ENCODE measurements around the gene FOXJ1. TPM values are rescaled to one million over a fixed set of nuclear protein-coding genes. Genes with fewer than 3 reads are reported as not detected.

The FOXJ1 gene
- total RNA-seq, 2 experiments from 2014 or later = 8.7 to 9.1 TPM

DNA sequence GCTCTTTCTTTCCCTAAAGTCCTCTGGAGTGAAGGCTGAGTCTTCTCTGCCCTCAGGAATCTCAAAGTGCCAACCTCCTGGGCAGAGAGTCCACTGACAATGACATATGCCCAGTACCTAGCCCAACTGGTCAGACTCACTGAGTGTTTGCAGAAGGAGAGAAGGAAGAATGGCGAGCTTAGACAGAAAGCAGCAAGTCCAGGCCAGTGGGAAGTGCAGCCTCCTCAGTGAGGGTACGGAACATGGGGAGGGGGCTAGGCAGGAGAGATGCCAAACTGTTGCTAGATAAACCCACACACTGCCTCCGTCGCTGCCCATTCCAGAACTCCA lies 38.1 kb downstream of the FOXJ1 start:
- Mint-ChIP-seq H3K9me3 (ENCODE audit: insufficient read depth) (no peaks in the 10 kb centered on the region), H3K4me3 (peak overlapping the region; percentile 97), H3K4me1 (ENCODE audit: low read depth) (peaks cover 30% of the 10 kb centered on the region), H3K27ac (peak overlapping the region; percentile 98), H3K36me3 (ENCODE audit: low read depth) (peaks cover 29% of the 10 kb centered on the region), H3K27me3 (ENCODE audit: low read depth) (no peaks in the 10 kb centered on the region)
- ATAC-seq (no peak), DNase-seq (no peak)
- ChIA-PET POLR2A (interaction anchor here (0.8 to 2.9 kb wide), 14 partner anchors 10 to 207 kb away, joined by 3 to 18 read pairs (median 4); partner anchors contain the start of genes UBALD2 and ZACN), CTCF (interaction anchor here (0.9 to 2.5 kb wide), 9 partner anchors 9 to 196 kb away, joined by 3 to 17 read pairs (median 6); partner anchors contain the start of gene CDK3)

- CTCF ChIA-PET = no interaction called here
- no peak overlapping the region for H3K27ac Mint-ChIP-seq
- peaks cover 18% of the 10 kb centered on the region for H3K4me1 Mint-ChIP-seq (ENCODE audit: low read depth)
- no peak overlapping the region for H3K4me3 Mint-ChIP-seq
- no peak for DNase-seq
- POLR2A ChIA-PET = no interaction called here
- ATAC-seq = no peak
- no peaks in the 10 kb centered on the region for H3K9me3 Mint-ChIP-seq (ENCODE audit: insufficient read depth)
- H3K36me3 Mint-ChIP-seq (ENCODE audit: low read depth) = peaks cover 51% of the 10 kb centered on the region
- H3K27me3 Mint-ChIP-seq (ENCODE audit: low read depth) = no peaks in the 10 kb centered on the region
Observed at GRCh38 chr17:76097716-76098295, 43.2 kb downstream of the FOXJ1 start.

DNA sequence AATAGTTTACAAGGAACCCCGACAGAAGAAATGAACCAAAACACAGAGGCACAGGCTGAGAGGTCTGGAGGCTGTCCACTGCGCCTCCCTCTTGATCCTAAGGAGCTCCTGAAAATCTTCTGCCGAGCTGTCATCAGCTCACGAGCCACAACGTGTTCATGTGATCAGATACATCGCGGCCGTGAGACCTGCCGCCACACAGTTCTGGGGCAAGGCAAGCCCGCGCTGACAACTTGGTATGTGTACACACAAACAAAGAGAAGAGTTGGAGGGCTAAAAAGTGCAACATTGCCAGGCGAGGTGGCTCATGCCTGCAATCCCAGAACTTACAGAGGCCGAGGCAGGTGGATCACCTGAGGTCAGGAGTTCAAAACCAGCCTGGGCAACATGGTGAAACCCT lies 45.1 kb downstream of the FOXJ1 start:
- no peaks in the 10 kb centered on the region for H3K27me3 Mint-ChIP-seq (ENCODE audit: low read depth)
- no peak for ATAC-seq
- H3K9me3 Mint-ChIP-seq (ENCODE audit: insufficient read depth) = no peaks in the 10 kb centered on the region
- H3K36me3 Mint-ChIP-seq (ENCODE audit: low read depth) = peaks cover 47% of the 10 kb centered on the region
- CTCF ChIA-PET = interaction anchor here (1.0 to 1.4 kb wide), 4 partner anchors 8 to 184 kb away, joined by 3 to 7 read pairs (median 4); partner anchors contain the start of gene EXOC7
- POLR2A ChIA-PET = interaction anchor here (1.0 kb wide), 1 partner anchor 8 kb away, joined by 3 read pairs; no protein-coding TSS in a partner anchor
- H3K27ac Mint-ChIP-seq = no peak overlapping the region
- no peak overlapping the region for H3K4me3 Mint-ChIP-seq
- H3K4me1 Mint-ChIP-seq (ENCODE audit: low read depth) = peaks cover 5% of the 10 kb centered on the region
- no peak for DNase-seq

- Mint-ChIP-seq H3K4me1 (ENCODE audit: low read depth) (peaks cover 2% of the 10 kb centered on the region), H3K36me3 (ENCODE audit: low read depth) (peaks cover 37% of the 10 kb centered on the region), H3K27me3 (ENCODE audit: low read depth) (no peaks in the 10 kb centered on the region), H3K9me3 (ENCODE audit: insufficient read depth) (no peaks in the 10 kb centered on the region), H3K4me3 (no peak overlapping the region), H3K27ac (no peak overlapping the region)
- ChIA-PET CTCF (no interaction called here), POLR2A (no interaction called here)
- DNase-seq (no peak), ATAC-seq (no peak)
Observed at GRCh38 chr17:76094046-76094445, 47.0 kb downstream of the FOXJ1 start.

GRCh38 chr17:76092526-76093413 lies 48.3 kb downstream of the FOXJ1 start:
- no peak for DNase-seq
- H3K36me3 Mint-ChIP-seq (ENCODE audit: low read depth) = peaks cover 39% of the 10 kb centered on the region

DNA sequence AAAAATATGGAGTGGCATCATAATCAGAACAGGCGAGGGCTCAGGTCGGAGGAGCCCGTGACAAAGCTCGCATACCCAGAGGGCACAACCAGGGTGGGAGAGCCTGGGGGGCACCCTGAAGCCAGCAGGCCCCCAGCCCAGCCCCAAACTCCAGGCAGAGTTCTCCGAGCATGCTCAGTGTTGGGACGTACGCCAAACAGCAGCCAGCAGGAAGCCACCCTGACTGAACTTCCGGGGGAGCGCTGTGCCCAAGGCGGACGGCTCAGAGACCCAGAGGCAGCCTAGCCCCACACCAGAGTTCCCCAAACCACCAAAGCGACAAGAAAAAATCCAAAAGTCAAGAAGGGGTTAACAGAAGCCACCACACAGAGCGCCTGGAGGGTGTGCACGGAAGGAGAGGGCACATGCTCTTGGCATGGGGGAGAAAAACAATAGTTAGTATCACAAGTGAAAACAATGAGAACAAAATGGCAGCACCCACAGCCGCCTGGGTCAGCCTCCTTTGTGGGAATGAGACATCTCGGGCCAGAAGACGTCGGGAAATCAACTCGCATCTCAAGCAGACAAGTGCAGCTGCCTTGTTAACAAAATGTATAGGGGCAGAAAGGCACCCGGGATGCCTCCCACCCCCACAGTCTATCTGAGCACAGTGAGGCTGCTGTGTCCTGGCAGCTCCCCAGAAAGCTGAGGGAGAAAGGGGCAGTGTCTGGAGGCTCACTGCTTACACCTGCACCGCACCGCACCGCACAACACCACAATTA lies 49.3 kb downstream of the FOXJ1 start:
- ChIA-PET POLR2A (interaction anchor here (1.1 to 2.2 kb wide), 3 partner anchors 11 to 14 kb away, joined by 4 to 8 read pairs (median 4); partner anchors contain the start of gene EXOC7), CTCF (interaction anchor here (0.7 kb wide), 1 partner anchor 293 kb away, joined by 3 read pairs; the partner anchor contains the start of gene SPHK1)
- H3K9me3 Mint-ChIP-seq (ENCODE audit: insufficient read depth) = no peaks in the 10 kb centered on the region
- H3K36me3 Mint-ChIP-seq (ENCODE audit: low read depth) = peaks cover 33% of the 10 kb centered on the region
- H3K4me1 Mint-ChIP-seq (ENCODE audit: low read depth) = peaks cover 2% of the 10 kb centered on the region
- no peak for DNase-seq
- H3K27me3 Mint-ChIP-seq (ENCODE audit: low read depth) = no peaks in the 10 kb centered on the region
- peak; percentile 25 for ATAC-seq
- H3K4me3 Mint-ChIP-seq = no peak overlapping the region
- H3K27ac Mint-ChIP-seq = peak overlapping the region; percentile 62

More at GRCh38 chr17:76092526-76093413, 48.3 kb downstream of the FOXJ1 start:
- no peak overlapping the region for H3K4me3 Mint-ChIP-seq
- peaks cover 2% of the 10 kb centered on the region for H3K4me1 Mint-ChIP-seq (ENCODE audit: low read depth)
- ChIA-PET CTCF (interaction anchor here (0.7 kb wide), 1 partner anchor 292 kb away, joined by 3 read pairs; the partner anchor contains the start of gene SPHK1), POLR2A (interaction anchor here (0.7 to 2.2 kb wide), 3 partner anchors 11 to 15 kb away, joined by 4 to 8 read pairs (median 5); partner anchors contain the start of gene EXOC7)
- ATAC-seq = no peak
- H3K9me3 Mint-ChIP-seq (ENCODE audit: insufficient read depth) = no peaks in the 10 kb centered on the region
- H3K27ac Mint-ChIP-seq = peak overlapping the region; percentile 46
- no peaks in the 10 kb centered on the region for H3K27me3 Mint-ChIP-seq (ENCODE audit: low read depth)

DNA sequence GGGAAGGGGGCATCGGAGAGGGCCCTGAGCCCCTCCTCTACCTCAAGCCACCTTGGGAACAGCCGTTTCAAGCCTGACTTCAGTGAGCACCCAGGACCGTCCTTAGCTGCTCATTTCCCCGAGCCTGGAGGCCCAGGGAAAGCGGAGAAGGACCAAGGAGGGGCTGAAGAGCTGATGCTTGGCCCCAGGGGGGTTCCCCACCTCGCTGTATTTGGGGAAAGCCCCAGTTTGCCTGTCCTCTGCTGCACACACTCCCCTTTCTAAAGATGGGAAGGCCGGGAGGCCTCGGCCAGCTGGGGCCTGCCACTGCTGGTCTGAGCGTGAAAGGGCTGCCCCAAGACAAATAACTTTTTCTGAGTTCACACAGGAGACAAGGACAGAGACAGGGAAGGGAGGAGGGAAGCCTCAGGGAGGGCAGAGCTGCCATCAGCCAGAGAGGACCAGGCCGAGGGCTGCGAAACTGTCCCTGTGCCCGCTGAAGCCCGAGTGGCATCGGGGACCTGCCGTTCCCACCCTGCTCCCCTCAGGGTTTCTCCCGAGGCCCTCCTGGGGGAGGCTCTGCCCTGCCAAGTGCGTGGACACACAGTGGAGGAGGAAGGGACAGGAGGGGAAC lies 50.4 kb downstream of the FOXJ1 start:
- CTCF ChIA-PET = no interaction called here
- peaks cover 30% of the 10 kb centered on the region for H3K36me3 Mint-ChIP-seq (ENCODE audit: low read depth)
- H3K27me3 Mint-ChIP-seq (ENCODE audit: low read depth) = no peaks in the 10 kb centered on the region
- no peak overlapping the region for H3K27ac Mint-ChIP-seq
- ATAC-seq (no peak), DNase-seq (no peak)
- POLR2A ChIA-PET = interaction anchor here (0.6 to 1.1 kb wide), 3 partner anchors 13 to 45 kb away, joined by 3 to 4 read pairs (median 4); partner anchors contain the start of gene EXOC7
- no peak overlapping the region for H3K4me3 Mint-ChIP-seq
- H3K9me3 Mint-ChIP-seq (ENCODE audit: insufficient read depth) = no peaks in the 10 kb centered on the region
- peaks cover 2% of the 10 kb centered on the region for H3K4me1 Mint-ChIP-seq (ENCODE audit: low read depth)

GRCh38 chr17:76089680-76090516 lies 51.1 kb downstream of the FOXJ1 start:
- CTCF ChIA-PET = interaction anchor here (0.9 kb wide), 1 partner anchor 190 kb away, joined by 4 read pairs; no protein-coding TSS in a partner anchor
- H3K36me3 Mint-ChIP-seq (ENCODE audit: low read depth) = peaks cover 31% of the 10 kb centered on the region
- no peaks in the 10 kb centered on the region for H3K9me3 Mint-ChIP-seq (ENCODE audit: insufficient read depth)
- ATAC-seq (no peak), DNase-seq (no peak)
- H3K27me3 Mint-ChIP-seq (ENCODE audit: low read depth) = no peaks in the 10 kb centered on the region
- H3K4me1 Mint-ChIP-seq (ENCODE audit: low read depth) = peaks cover 2% of the 10 kb centered on the region
- POLR2A ChIA-PET = interaction anchor here (0.6 to 1.1 kb wide), 4 partner anchors 11 to 450 kb away, joined by 3 to 4 read pairs (median 4); partner anchors contain the start of genes EXOC7 and ZACN
- H3K27ac Mint-ChIP-seq = no peak overlapping the region
- no peak overlapping the region for H3K4me3 Mint-ChIP-seq

DNA sequence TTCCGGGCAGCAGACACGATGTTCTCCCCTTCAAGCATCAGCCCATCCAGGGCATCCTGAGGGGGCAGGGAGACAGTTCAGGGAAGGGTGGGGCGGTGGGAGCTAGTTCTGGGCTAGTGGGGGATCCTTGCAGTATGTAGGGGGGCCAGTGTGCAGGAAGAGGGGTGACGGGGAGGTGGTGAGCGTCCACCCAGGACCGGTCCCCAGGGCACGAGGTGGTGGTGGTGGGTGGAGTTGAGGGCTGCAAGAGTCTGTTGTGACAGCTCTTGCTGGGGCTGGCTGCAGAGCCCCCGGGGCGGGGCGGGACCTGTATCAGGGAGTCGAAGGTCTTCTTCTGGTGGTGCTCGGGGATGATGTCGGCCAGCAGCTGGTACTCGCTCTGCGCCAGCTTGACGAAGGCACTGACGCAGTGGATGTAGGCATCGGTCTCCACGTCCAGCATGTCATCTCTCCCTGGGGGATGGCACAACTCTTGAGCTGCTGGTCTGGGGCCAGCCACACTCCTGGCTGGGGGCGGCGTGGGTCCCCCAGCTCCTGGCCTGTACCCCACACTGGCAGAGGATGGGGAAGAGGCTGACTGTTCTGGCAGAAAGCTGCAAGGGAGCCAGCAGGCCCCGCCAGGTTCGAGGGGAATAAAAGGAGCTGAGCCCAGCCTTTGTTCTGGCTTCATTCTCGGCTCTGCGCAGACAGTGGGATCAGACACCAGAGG lies 52.0 kb downstream of the FOXJ1 start:
- H3K4me3 Mint-ChIP-seq = no peak overlapping the region
- DNase-seq = no peak
- peaks cover 30% of the 10 kb centered on the region for H3K36me3 Mint-ChIP-seq (ENCODE audit: low read depth)
- H3K4me1 Mint-ChIP-seq (ENCODE audit: low read depth) = peaks cover 2% of the 10 kb centered on the region
- ChIA-PET CTCF (interaction anchor here (0.9 kb wide), 1 partner anchor 191 kb away, joined by 4 read pairs; no protein-coding TSS in a partner anchor), POLR2A (interaction anchor here (0.6 to 1.1 kb wide), 2 partner anchors 10 to 450 kb away, joined by 3 to 4 read pairs; partner anchors contain the start of gene ZACN)
- no peaks in the 10 kb centered on the region for H3K27me3 Mint-ChIP-seq (ENCODE audit: low read depth)
- ATAC-seq = no peak
- no peaks in the 10 kb centered on the region for H3K9me3 Mint-ChIP-seq (ENCODE audit: insufficient read depth)
- H3K27ac Mint-ChIP-seq = no peak overlapping the region
